OCI-M2 (cell line): Measurements from ENCODE around the gene RNF32.
A peak's percentile ranks its signal among the peaks of the same experiment; 100 is the strongest.
"Not testable (repeated sequence)": the region's sequence is repeated elsewhere in the genome, so short reads cannot be mapped to it uniquely, and the experiment has no call there.

Experiments
- DNase-seq: peaks from one replicate; lab custom pipeline; 2025; ENCODE audit not compliant: unreplicated experiment; lab: John Stamatoyannopoulos, UW

Gene RNF32

GRCh38 chr7:156612930-156613329 lies 27.6 kb upstream of the RNF32 start:
- no peak for DNase-seq

- DNase-seq, result no peak
These were observed 25.9 kb upstream of the RNF32 start for GRCh38 chr7:156614434-156615264.

GRCh38 chr7:156616269-156617202 lies 24.0 kb upstream of the RNF32 start:
- no peak for DNase-seq

- no peak for DNase-seq
These were observed 23.4 kb upstream of the RNF32 start for GRCh38 chr7:156617215-156617614.

GRCh38 chr7:156618078-156618779 lies 22.3 kb upstream of the RNF32 start:
- no peak for DNase-seq

GRCh38 chr7:156618780-156619367 lies 21.7 kb upstream of the RNF32 start:
- no peak for DNase-seq

GRCh38 chr7:156619488-156620290 lies 20.9 kb upstream of the RNF32 start:
- DNase-seq, result not testable (repeated sequence)

GRCh38 chr7:156620291-156620675 lies 20.3 kb upstream of the RNF32 start:
- no peak for DNase-seq

- DNase-seq, result no peak
These were observed 18.9 kb upstream of the RNF32 start for GRCh38 chr7:156621652-156622051.

- DNase-seq, result no peak
These were observed 15.0 kb upstream of the RNF32 start for GRCh38 chr7:156625580-156625979.

- no peak for DNase-seq
These were observed 14.2 kb upstream of the RNF32 start for GRCh38 chr7:156626220-156626895.

GRCh38 chr7:156628562-156628961 lies 12.0 kb upstream of the RNF32 start:
- DNase-seq, result no peak

GRCh38 chr7:156629873-156630272 lies 10.7 kb upstream of the RNF32 start:
- no peak for DNase-seq

- no peak for DNase-seq
These were observed 6.5 kb upstream of the RNF32 start for GRCh38 chr7:156634117-156634516.

- no peak for DNase-seq
These were observed 4.8 kb upstream of the RNF32 start for GRCh38 chr7:156635529-156636385.

- not testable (repeated sequence) for DNase-seq
These were observed 3.5 kb upstream of the RNF32 start for GRCh38 chr7:156637093-156637492.

- peak; percentile 87 for DNase-seq
These were observed 2.0 kb upstream of the RNF32 start for GRCh38 chr7:156638443-156639077.
